Smooth muscle cell of the pulmonary artery (primary cell): Measurements from ENCODE around the gene MKKS. TPM values are rescaled to one million over a fixed set of nuclear protein-coding genes. Genes with fewer than 3 reads are reported as not detected.

Experiments
- total RNA-seq: library from RNA; depleted of rRNA; stranded (reverse); fragments of >200 nt; gene quantifications from 2 replicates; pipeline ENCODE4 v1.2.3, GENCODE V29; 2014

Gene MKKS
- total RNA-seq = 10.7 and 13.7 TPM in 2 replicates

GRCh38 chr20:10433623-10434466 lies at the start of gene MKKS:
Gene MKKS (minus strand): TSS chr20:10434222. CDS start chr20:10413514, 20,708 bp downstream.

GRCh38 chr20:10434832-10435812 lies 1.1 kb upstream of the MKKS start, which contains the start of gene SLX4IP:
Gene SLX4IP (plus strand): TSS chr20:10435305. CDS start chr20:10458205, 22,900 bp downstream.

Other genes with a start within 250 kb of the MKKS start
- gene SNAP25, start 215.4 kb downstream of the MKKS start, total RNA-seq = 0.53 and 1.1 TPM in 2 replicates
- 3.6 and 4.3 TPM in 2 replicates for gene SLX4IP, start 1.1 kb upstream of the MKKS start, total RNA-seq
- gene JAG1, start 239.8 kb upstream of the MKKS start, total RNA-seq = 136 and 184 TPM in 2 replicates